KMS-11 (cell line): ENCODE results near the gene B4GALT4.

Experiments
- H2AFZ ChIP-seq: fragments of 200-600 bp; sonication (generic); 2 replicates; pipeline ENCODE4 v1.6.1; 2016; ENCODE audit warnings: antibody characterized with exemption, mixed run types, low read depth
- H3K27ac ChIP-seq: fragments of 200-600 bp; sonication (generic); 2 replicates; pipeline ENCODE4 v1.6.1; 2016; ENCODE audit warnings: mild to moderate bottlenecking, mixed run types
- H3K27me3 ChIP-seq: fragments of 200-600 bp; sonication (generic); 2 replicates; pipeline ENCODE4 v1.6.1; 2017; ENCODE audit warnings: mild to moderate bottlenecking, low read depth, mixed run types, moderate library complexity; ENCODE audit not compliant: insufficient read depth
- H3K36me3 ChIP-seq: fragments of 200-600 bp; sonication (generic); 2 replicates; pipeline ENCODE4 v1.6.1; 2017; ENCODE audit warnings: mild to moderate bottlenecking, mixed run types; ENCODE audit not compliant: insufficient read depth
- H3K4me1 ChIP-seq: fragments of 200-600 bp; sonication (generic); 2 replicates; pipeline ENCODE4 v1.6.1; 2016; ENCODE audit warnings: mild to moderate bottlenecking, low read depth, mixed run types; ENCODE audit not compliant: poor library complexity, severe bottlenecking
- H3K4me2 ChIP-seq: fragments of 200-600 bp; sonication (generic); 2 replicates; pipeline ENCODE4 v1.7.0; 2016; ENCODE audit warnings: mild to moderate bottlenecking, mixed run types
- H3K4me3 ChIP-seq: fragments of 200-600 bp; sonication (generic); IDR thresholded peaks from 2 replicates; pipeline ENCODE4 v1.6.1; 2017; ENCODE audit warnings: low read depth, low read length, mixed read lengths; ENCODE audit not compliant: insufficient read depth
- H3K79me2 ChIP-seq: fragments of 200-600 bp; sonication (generic); 2 replicates; pipeline ENCODE4 v1.6.1; 2016; ENCODE audit warnings: low read depth, mixed run types; ENCODE audit not compliant: insufficient read depth
- H3K9ac ChIP-seq: fragments of 200-600 bp; sonication (generic); 2 replicates; pipeline ENCODE4 v1.6.1; 2016; ENCODE audit warnings: mild to moderate bottlenecking, mixed run types
- H4K20me1 ChIP-seq: fragments of 200-600 bp; sonication (generic); 2 replicates; pipeline ENCODE4 v1.6.1; 2016; ENCODE audit warnings: mild to moderate bottlenecking, mixed run types; ENCODE audit not compliant: insufficient read depth
- CTCF ChIP-seq: fragments of 200-600 bp; sonication (generic); conservative IDR thresholded peaks from 2 replicates; pipeline ENCODE4 v1.6.1; 2017; ENCODE audit warnings: low read depth, mild to moderate bottlenecking, antibody characterized with exemption, low read length, moderate library complexity, mixed read lengths

B4GALT4 gene

GRCh38 chr3:119239206-119239820, 1.4 kb downstream of the B4GALT4 start:
- Histone ChIP-seq H3K9ac (no peak overlapping the region), H2AFZ (no peak overlapping the region), H4K20me1 (no peaks in the 10 kb centered on the region), H3K4me2 (peak overlapping the region; percentile 86; the same call in 1 of the 2 replicates), H3K27ac (no peak overlapping the region), H3K36me3 (no peaks in the 10 kb centered on the region), H3K4me1 (peaks cover 25% of the 10 kb centered on the region), H3K79me2 (peaks cover 15% of the 10 kb centered on the region; the same call in 1 of the 2 replicates), H3K27me3 (no peaks in the 10 kb centered on the region), H3K4me3 (no peak overlapping the region)
- no peak for TF ChIP-seq CTCF

- H2AFZ ChIP-seq, result no peak overlapping the region
- TF ChIP-seq CTCF, result no peak
- no peak overlapping the region for H3K4me3 ChIP-seq
- no peaks in the 10 kb centered on the region for H3K27me3 ChIP-seq
- no peaks in the 10 kb centered on the region for H4K20me1 ChIP-seq
- 0 out of 2 replicates have a peak overlapping the region, but pooled peaks have one; percentile 18 for H3K4me2 ChIP-seq
- no peaks in the 10 kb centered on the region for H3K36me3 ChIP-seq
- H3K27ac ChIP-seq, result no peak overlapping the region
- H3K4me1 ChIP-seq, result peaks cover 25% of the 10 kb centered on the region
- no peak overlapping the region for H3K9ac ChIP-seq
- peaks cover 15% of the 10 kb centered on the region; the same call in 1 of the 2 replicates for H3K79me2 ChIP-seq
These were observed 2.3 kb downstream of the B4GALT4 start for GRCh38 chr3:119238363-119238762.

- no peak overlapping the region for H3K4me3 ChIP-seq
- H3K27ac ChIP-seq, result no peak overlapping the region
- no peak overlapping the region for H2AFZ ChIP-seq
- H3K4me2 ChIP-seq, result no peak overlapping the region
- H3K9ac ChIP-seq, result no peak overlapping the region
- no peak for TF ChIP-seq CTCF
- peaks cover 15% of the 10 kb centered on the region; the same call in 1 of the 2 replicates for H3K79me2 ChIP-seq
- no peaks in the 10 kb centered on the region for H3K36me3 ChIP-seq
- H4K20me1 ChIP-seq, result no peaks in the 10 kb centered on the region
- peaks cover 25% of the 10 kb centered on the region for H3K4me1 ChIP-seq
- H3K27me3 ChIP-seq, result no peaks in the 10 kb centered on the region
These were observed 3.4 kb downstream of the B4GALT4 start for GRCh38 chr3:119237299-119237698.

GRCh38 chr3:119236756-119237155, 3.9 kb downstream of the B4GALT4 start:
- Histone ChIP-seq H3K36me3 (no peaks in the 10 kb centered on the region), H3K9ac (no peak overlapping the region), H4K20me1 (no peaks in the 10 kb centered on the region), H3K4me2 (no peak overlapping the region), H3K4me3 (no peak overlapping the region), H3K4me1 (peaks cover 25% of the 10 kb centered on the region), H3K27ac (no peak overlapping the region), H3K27me3 (no peaks in the 10 kb centered on the region), H2AFZ (no peak overlapping the region), H3K79me2 (peaks cover 15% of the 10 kb centered on the region; the same call in 1 of the 2 replicates)
- TF ChIP-seq CTCF, result no peak
